ENCODE measurements around the gene COPS7A. TPM values are rescaled to one million over a fixed set of nuclear protein-coding genes. Genes with fewer than 3 reads are reported as not detected.
A peak's percentile ranks its signal among the peaks of the same experiment; 100 is the strongest.

Gene COPS7A, protein sequence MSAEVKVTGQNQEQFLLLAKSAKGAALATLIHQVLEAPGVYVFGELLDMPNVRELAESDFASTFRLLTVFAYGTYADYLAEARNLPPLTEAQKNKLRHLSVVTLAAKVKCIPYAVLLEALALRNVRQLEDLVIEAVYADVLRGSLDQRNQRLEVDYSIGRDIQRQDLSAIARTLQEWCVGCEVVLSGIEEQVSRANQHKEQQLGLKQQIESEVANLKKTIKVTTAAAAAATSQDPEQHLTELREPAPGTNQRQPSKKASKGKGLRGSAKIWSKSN
- total RNA-seq (2014; rRNA removed), result 82.3 and 86.9 TPM in 2 replicates
- percentile 71 among the genes with signal in this experiment for Bru-seq, nascent RNA
- percentile 83 among the genes with signal in this experiment for BruChase-seq, experiment 1, labeled RNA remaining after a 6-hour chase
- BruChase-seq, experiment 2, labeled RNA remaining after a 2-hour chase, result percentile 77 among the genes with signal in this experiment
- long read RNA-seq, transcript COPS7A-215 (8 exons, 2,127 nt), result major isoform, 112 of 230 reads
- long read RNA-seq, transcript COPS7A-210 (8 exons, 1,832 nt), result minor isoform, 19 of 230 reads
- long read RNA-seq, transcript COPS7A-202 (7 exons, 1,718 nt), result minor isoform, 19 of 230 reads
- long read RNA-seq, transcript COPS7A-204 (7 exons, 2,034 nt), result minor isoform, 20 of 230 reads
- long read RNA-seq, partial matches to known transcripts, result 17 of 230 reads
- long read RNA-seq, other reads (novel, unspliced or antisense), result 27 of 230 reads

DNA sequence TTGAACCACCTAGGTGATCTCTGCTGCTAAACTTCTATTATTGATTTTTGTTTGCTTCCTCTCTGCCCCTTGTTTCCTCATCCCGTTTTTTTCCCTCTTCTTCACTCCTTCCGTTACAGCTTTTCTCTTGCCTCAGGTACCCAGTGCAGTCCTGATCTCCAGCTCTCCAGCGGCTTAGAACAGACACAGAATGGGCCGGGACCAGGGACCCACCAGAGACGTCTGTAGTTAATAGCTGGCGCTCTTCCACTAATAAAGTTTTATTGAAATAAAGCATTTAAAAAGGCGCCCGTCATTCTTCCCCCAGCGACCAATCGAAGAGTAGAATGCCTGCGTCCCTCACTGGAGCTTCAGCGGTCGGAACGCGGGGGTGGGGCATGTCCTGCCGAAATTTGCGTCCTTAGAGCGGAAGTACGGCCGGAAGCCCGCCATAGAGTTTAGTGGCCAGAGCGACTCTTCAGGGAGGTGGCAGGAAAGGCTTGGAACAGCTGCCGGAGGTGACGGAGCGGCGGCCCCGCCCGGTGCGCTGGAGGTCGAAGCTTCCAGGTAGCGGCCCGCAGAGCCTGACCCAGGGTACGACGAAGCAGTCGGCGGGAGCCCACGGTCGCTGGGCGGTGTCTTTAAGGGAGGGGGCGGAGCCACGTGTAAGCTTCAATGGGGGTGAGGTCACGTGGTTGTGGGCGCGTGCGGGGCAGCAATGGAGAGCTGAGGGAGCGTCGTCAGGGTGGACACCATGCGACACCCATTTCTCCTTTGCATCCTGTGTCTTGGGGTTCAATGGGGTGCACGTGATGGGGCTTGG, at the start of gene COPS7A:
Gene COPS7A, plus strand, starts transcription at position 440 of the 802 bp plus-strand sequence. CDS start 611 bp downstream, outside the sequence.
- no peaks in the 10 kb centered on the region for H4K20me1 ChIP-seq (ENCODE audit: low read length)
- H3K27ac ChIP-seq (ENCODE audit: low read length), result peak within 1 kb of the TSS; percentile 64
- POLR2A ChIA-PET (ENCODE audit: unreplicated experiment), result interaction anchor here (0.5 to 1.1 kb wide), 3 partner anchors 25 to 253 kb away, joined by 4 to 13 read pairs (median 4); partner anchors contain the start of gene ZNF384
- peak within 1 kb of the TSS; percentile 85 for H3K4me3 ChIP-seq (ENCODE audit: low read length)
- peak within 1 kb of the TSS; percentile 98 for H3K4me2 ChIP-seq (ENCODE audit: low read length)
- H3K9ac ChIP-seq (ENCODE audit: low read length), result peak within 1 kb of the TSS; percentile 88
- no peaks in the 10 kb centered on the region for H3K9me3 ChIP-seq (ENCODE audit: low read length)
- H3F3A ChIP-seq (ENCODE audit: low read length, unreplicated experiment), result no peaks in the 10 kb centered on the region
- intact Hi-C loops (cut with micrococcal nuclease), result loop anchor here (1.0 kb wide), 1 partner anchor 35 kb away; the partner anchor contains the start of gene ZNF384
- H3K36me3 ChIP-seq (ENCODE audit: low read depth, low read length), result peaks cover 4% of the 10 kb centered on the region; the same call in 1 of the 2 replicates
- CTCF ChIA-PET, result interaction anchor here (0.6 kb wide), 1 partner anchor 111 kb away, joined by 4 read pairs; no protein-coding TSS in a partner anchor
- no TSS peak for BruUV-seq (replicated peaks)
- peak; percentile 96 for ATAC-seq
- peak within 1 kb of the TSS; percentile 98 for H2AFZ ChIP-seq (ENCODE audit: low read length)
- peaks cover 17% of the 10 kb centered on the region for H3K4me1 ChIP-seq (ENCODE audit: insufficient read depth, low read length)
- H3K79me2 ChIP-seq (ENCODE audit: low read length), result peaks cover 13% of the 10 kb centered on the region
- peak; percentile 96 for DNase-seq
- H3K9me2 ChIP-seq (replicated peaks; ENCODE audit: low read length), result no peaks in the 10 kb centered on the region
- H3K27me3 ChIP-seq (ENCODE audit: low read length), result no peaks in the 10 kb centered on the region
- TF ChIP-seq EZH2phosphoT487 (IDR thresholded peaks at IDR 0.05; ENCODE audit: borderline replicate concordance, low read length) (no peak), CTCF (conservative IDR thresholded peaks at IDR 0.05; ENCODE audit: low read depth, low read length) (no peak)

DNA sequence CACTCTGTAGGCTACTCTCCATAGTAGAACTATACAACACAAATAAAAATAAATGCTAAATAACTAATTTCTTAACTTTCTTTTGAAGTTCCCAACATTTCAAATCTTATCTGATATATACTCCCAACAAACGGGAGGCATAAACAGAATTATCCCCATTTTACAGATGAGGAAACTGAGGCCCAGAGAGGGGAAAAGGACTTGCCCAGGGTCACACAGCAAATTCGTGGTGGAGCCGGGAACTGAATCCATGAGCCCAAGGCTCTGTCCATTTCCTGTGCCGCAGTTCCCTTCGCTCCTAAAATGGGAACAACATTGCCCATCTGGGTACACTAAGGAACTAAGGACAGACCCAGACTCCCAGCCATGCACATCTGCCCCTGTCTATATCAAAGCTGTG, 46.9 kb upstream of the COPS7A start:
- no peak for DNase-seq
- H2AFZ ChIP-seq (ENCODE audit: low read length), result no peak overlapping the region
- no peak overlapping the region for H3K4me3 ChIP-seq (ENCODE audit: low read length)
- CTCF ChIA-PET, result no interaction called here
- TF ChIP-seq EZH2phosphoT487 (IDR thresholded peaks at IDR 0.05; ENCODE audit: borderline replicate concordance, low read length) (no peak), EZH2 (IDR thresholded peaks at IDR 0.05; ENCODE audit: low read length, unreplicated experiment) (no peak)
- no peaks in the 10 kb centered on the region for H3K27me3 ChIP-seq (ENCODE audit: low read length)
- H4K20me1 ChIP-seq (ENCODE audit: low read length), result no peaks in the 10 kb centered on the region
- H3K79me2 ChIP-seq (ENCODE audit: low read length), result peaks cover 23% of the 10 kb centered on the region
- H3F3A ChIP-seq (ENCODE audit: low read length, unreplicated experiment), result no peaks in the 10 kb centered on the region
- intact Hi-C loops (cut with micrococcal nuclease), result no loop called here
- H3K9me2 ChIP-seq (replicated peaks; ENCODE audit: low read length), result no peaks in the 10 kb centered on the region
- H3K9ac ChIP-seq (ENCODE audit: low read length), result no peak overlapping the region
- no TSS peak for BruUV-seq (replicated peaks)
- peaks cover 25% of the 10 kb centered on the region for H3K36me3 ChIP-seq (ENCODE audit: low read depth, low read length)
- no peaks in the 10 kb centered on the region for H3K4me1 ChIP-seq (ENCODE audit: insufficient read depth, low read length)
- no peak overlapping the region for H3K27ac ChIP-seq (ENCODE audit: low read length)
- no peak for ATAC-seq
- POLR2A ChIA-PET (ENCODE audit: unreplicated experiment), result no interaction called here
- H3K9me3 ChIP-seq (ENCODE audit: low read length), result no peaks in the 10 kb centered on the region
- no peak overlapping the region for H3K4me2 ChIP-seq (ENCODE audit: low read length)

GRCh38 chr12:6684609-6685008, 39.2 kb upstream of the COPS7A start:
- ChIA-PET POLR2A (ENCODE audit: unreplicated experiment) (no interaction called here), CTCF (interaction anchor here (0.5 kb wide), 1 partner anchor 18 kb away, joined by 8 read pairs; no protein-coding TSS in a partner anchor)
- H3F3A ChIP-seq (ENCODE audit: low read length, unreplicated experiment), result no peaks in the 10 kb centered on the region
- H3K9ac ChIP-seq (ENCODE audit: low read length), result no peak overlapping the region
- no peaks in the 10 kb centered on the region for H3K9me2 ChIP-seq (replicated peaks; ENCODE audit: low read length)
- H3K27ac ChIP-seq (ENCODE audit: low read length), result no peak overlapping the region
- peaks cover 93% of the 10 kb centered on the region for H3K79me2 ChIP-seq (ENCODE audit: low read length)
- H4K20me1 ChIP-seq (ENCODE audit: low read length), result no peaks in the 10 kb centered on the region
- no peak overlapping the region for H2AFZ ChIP-seq (ENCODE audit: low read length)
- TF ChIP-seq EZH2 (IDR thresholded peaks at IDR 0.05; ENCODE audit: low read length, unreplicated experiment) (no peak), CTCF (conservative IDR thresholded peaks at IDR 0.05; ENCODE audit: low read depth, low read length) (peak; percentile 69)
- H3K4me1 ChIP-seq (ENCODE audit: insufficient read depth, low read length), result peaks cover 13% of the 10 kb centered on the region; the same call in 1 of the 2 replicates
- peak; percentile 27 for DNase-seq
- no peak overlapping the region for H3K4me2 ChIP-seq (ENCODE audit: low read length)
- no peaks in the 10 kb centered on the region for H3K9me3 ChIP-seq (ENCODE audit: low read length)
- no peak for ATAC-seq
- H3K4me3 ChIP-seq (ENCODE audit: low read length), result no peak overlapping the region
- BruUV-seq (replicated peaks), result no TSS peak
- peaks cover 11% of the 10 kb centered on the region for H3K36me3 ChIP-seq (ENCODE audit: low read depth, low read length)
- intact Hi-C loops (cut with micrococcal nuclease), result no loop called here
- H3K27me3 ChIP-seq (ENCODE audit: low read length), result no peaks in the 10 kb centered on the region

Measured in PC-3 (cell line).